HepG2 (cell line): ENCODE data around the gene DHX8. TPM values are rescaled to one million over a fixed set of nuclear protein-coding genes. Genes with fewer than 3 reads are reported as not detected.

ENCODE experiments used
- ATAC-seq: fragments of 200-7000 bp; cut with Tn5 transposase; 3 replicates; pipeline ENCODE4 v1.9.1; 2020; ENCODE audit warnings: mild to moderate bottlenecking, moderate library complexity
- BruUV-seq: library from RNA; stranded (reverse); fragments of 400-500 nt; replicated peaks from 2 replicates; lab custom pipeline; 2021; lab: Mats Ljungman, UMichigan
- CTCF ChIA-PET: fragments of 300-600 bp; formaldehyde crosslinking; extraction: SDS; loops from one replicate; lab custom pipeline; 2021; ENCODE audit warnings: low total read pairs, inconsistent platforms, low intra/inter-chr PET ratio; lab: Yijun Ruan, JAX
- POLR2A ChIA-PET: fragments of 350-600 bp; sonication (Branson Sonifier 250); formaldehyde crosslinking; loops from one replicate; lab custom pipeline; 2020; ENCODE audit warnings: antibody characterized with exemption, inconsistent platforms; lab: Yijun Ruan, JAX
- DNase-seq: peaks from one replicate; pipeline ENCODE4 v3.0.0-alpha.2; 2015; ENCODE audit warnings: low spot score
- FAIRE-seq: peaks from 3 replicates; lab custom pipeline; 2011; peaks lifted over from hg19 to GRCh38; lab: Jason Lieb, UNC
- H2AFZ ChIP-seq: one replicate; pipeline ENCODE4 v1.6.1; 2011; ENCODE audit warnings: low read length, inconsistent platforms
- H3K27ac ChIP-seq: fragments of 300-600 bp; 3 replicates; pipeline ENCODE4 v1.8.0; 2011; ENCODE audit warnings: mixed run types, mild to moderate bottlenecking, mixed read lengths, low read length, inconsistent platforms; ENCODE audit not compliant: insufficient read depth; ENCODE audit errors: extremely low read length
- H3K27me3 ChIP-seq, 2 experiments: fragments of 200-600 bp in 1 of 2; 2 replicates in 1 of 2; 3 replicates in 1 of 2; pipeline versions ENCODE4 v1.6.0 to v1.8.0; 2011; ENCODE audit warnings: low read length in 2 of 2, mild to moderate bottlenecking in 2 of 2, moderate library complexity in 2 of 2, inconsistent platforms in 1 of 2; ENCODE audit not compliant: insufficient read depth in 2 of 2, control insufficient read depth in 1 of 2
- H3K36me3 ChIP-seq, 2 experiments: fragments of 200-600 bp in 1 of 2; replicated peaks in 1 of 2; 2 replicates in 1 of 2; 3 replicates in 1 of 2; pipeline versions ENCODE4 v1.5.1 to v1.8.0; 2011; ENCODE audit warnings: low read length in 2 of 2, inconsistent platforms in 1 of 2; ENCODE audit not compliant: insufficient read depth in 2 of 2, control insufficient read depth in 1 of 2
- H3K4me1 ChIP-seq: 2 replicates; pipeline ENCODE4 v1.5.1; 2012; ENCODE audit warnings: low read length, inconsistent platforms; ENCODE audit not compliant: insufficient read depth
- H3K4me2 ChIP-seq: 2 replicates; pipeline ENCODE4 v1.6.0; 2011; ENCODE audit warnings: low read depth, low read length, inconsistent platforms
- H3K4me3 ChIP-seq, 3 experiments: fragments of 200-600 bp in 1 of 3; sonication (generic), shearing (Covaris generic) in 1 of 3; replicated peaks in 1 of 3; 2 replicates each; pipeline ENCODE4 v1.5.1; 2011 to 2016; ENCODE audit warnings: low read length in 3 of 3, inconsistent platforms in 2 of 3, low read depth in 2 of 3, mild to moderate bottlenecking in 2 of 3, control low read depth in 1 of 3, mixed read lengths in 1 of 3; ENCODE audit not compliant: insufficient read depth in 1 of 3
- H3K79me2 ChIP-seq: one replicate; pipeline ENCODE4 v1.6.1; 2011; ENCODE audit warnings: low read length, inconsistent platforms; ENCODE audit not compliant: insufficient read depth
- H3K9ac ChIP-seq: 2 replicates; pipeline ENCODE4 v1.6.0; 2011; ENCODE audit warnings: mild to moderate bottlenecking, low read depth, low read length, inconsistent platforms; ENCODE audit not compliant: insufficient read depth
- H3K9me3 ChIP-seq: 2 replicates; pipeline ENCODE4 v1.5.1; 2012; ENCODE audit warnings: mild to moderate bottlenecking, low read length
- H4K20me1 ChIP-seq: 2 replicates; pipeline ENCODE4 v1.6.0; 2011; ENCODE audit warnings: inconsistent platforms, mild to moderate bottlenecking, low read length, moderate library complexity; ENCODE audit not compliant: insufficient read depth
- CEBPB ChIP-seq: IDR thresholded peaks from 2 replicates; pipeline ENCODE4 v1.6.1; 2011; ENCODE audit warnings: low read depth, low read length, improper control_type of control experiment, borderline replicate concordance
- DRAP1 ChIP-seq: IDR thresholded peaks from 2 replicates; pipeline ENCODE4 v1.6.1; 2016; ENCODE audit warnings: missing genetic modification reagents, missing compliant biosample characterization
- FLYWCH1 ChIP-seq: sonication (generic); formaldehyde crosslinking; IDR thresholded peaks from 2 replicates; pipeline ENCODE4 v1.8.1; 2023; ENCODE audit warnings: mild to moderate bottlenecking, missing genetic modification reagents
- FOSL2 ChIP-seq: sonication (generic); formaldehyde crosslinking; IDR thresholded peaks from 2 replicates; pipeline ENCODE4 v1.4.0; 2020; ENCODE audit warnings: missing genetic modification reagents
- GZF1 ChIP-seq: sonication (generic); formaldehyde crosslinking; IDR thresholded peaks from 2 replicates; pipeline ENCODE4 v1.5.1; 2020; ENCODE audit warnings: mild to moderate bottlenecking, missing genetic modification reagents
- HNF4G ChIP-seq, 2 experiments: sonication (generic) in 1 of 2; formaldehyde crosslinking in 1 of 2; IDR thresholded peaks; 2 replicates each; pipeline versions ENCODE4 v1.4.0 to v1.6.1; 2011 to 2020; ENCODE audit warnings: borderline replicate concordance in 2 of 2, low read depth in 2 of 2, mild to moderate bottlenecking in 2 of 2, low read length in 1 of 2, missing genetic modification reagents in 1 of 2, moderate library complexity in 1 of 2
- IRF2 ChIP-seq: IDR thresholded peaks from 2 replicates; pipeline ENCODE4 v1.6.1; 2018; ENCODE audit warnings: missing genetic modification reagents, missing compliant biosample characterization
- JUN ChIP-seq: sonication (generic); formaldehyde crosslinking; IDR thresholded peaks from 2 replicates; pipeline ENCODE4 v1.4.0; 2020; ENCODE audit warnings: mild to moderate bottlenecking, missing genetic modification reagents
- NFE2L2 ChIP-seq: fragments of 150-350 bp; IDR thresholded peaks from 2 replicates; pipeline ENCODE4 v1.6.1; 2014; ENCODE audit warnings: low read length
- RFXAP ChIP-seq: sonication (generic); formaldehyde crosslinking; IDR thresholded peaks from 2 replicates; pipeline ENCODE4 v1.4.0; 2020; ENCODE audit warnings: missing genetic modification reagents, borderline replicate concordance
- TEAD3 ChIP-seq: optimal IDR thresholded peaks from 2 replicates; pipeline ENCODE3; 2016; ENCODE audit warnings: borderline replicate concordance
- ZNF275 ChIP-seq: sonication (generic); formaldehyde crosslinking; IDR thresholded peaks from 2 replicates; pipeline ENCODE4 v1.8.0; 2022; ENCODE audit warnings: missing genetic modification reagents, mild to moderate bottlenecking, inconsistent platforms, borderline replicate concordance
- ZNF512B ChIP-seq: sonication (generic); formaldehyde crosslinking; IDR thresholded peaks from 2 replicates; pipeline ENCODE4 v1.5.1; 2020; ENCODE audit warnings: missing genetic modification reagents, mild to moderate bottlenecking, borderline replicate concordance
- ZNF747 ChIP-seq: sonication (generic); formaldehyde crosslinking; IDR thresholded peaks from 2 replicates; pipeline ENCODE4 v1.8.1; 2023; ENCODE audit warnings: missing genetic modification reagents, mild to moderate bottlenecking, borderline replicate concordance
- ZNF773 ChIP-seq: sonication (generic); formaldehyde crosslinking; IDR thresholded peaks from 2 replicates; pipeline ENCODE4 v1.4.0; 2020; ENCODE audit warnings: missing genetic modification reagents, borderline replicate concordance
- WGBS: methylation state at CpG from one replicate; pipeline ENCODE4 v1.1.6; 2017; ENCODE audit warnings: low lambda C conversion rate; 5-methylcytosine and 5-hydroxymethylcytosine counted together
- in situ Hi-C: cut with HindIII; loops from 2 replicates; pipeline ENCODE4 v1.10.0; 2017; ENCODE audit warnings: low pct_unique_long_range_greater_than_20kb; ENCODE audit not compliant: extremely low pct_ligation_motif_present
- intact Hi-C: fragments of 100-400 bp; cut with micrococcal nuclease; formaldehyde crosslinking; loops from one replicate; pipeline ENCODE4 v1.10.0; 2022; ENCODE audit not compliant: unreplicated experiment
- polyA plus RNA-seq, 8 experiments: library from polyadenylated mRNA; depleted of rRNA in 3 of 8; stranded (reverse) in 7 of 8; unstranded in 1 of 8; fragments of >200 nt; fragmentation: Illumina TruSeq in 4 of 8; extraction: Trizol in 4 of 8; gene quantifications; 2 replicates each; pipeline versions ENCODE4 v1.2.1 to v1.2.3, GENCODE V29; 2011 to 2016; ENCODE audit warnings: low read depth in 4 of 8, missing spikeins in 1 of 8, mixed read lengths in 1 of 8; ENCODE audit not compliant: insufficient read depth in 1 of 8
- total RNA-seq, 5 experiments: library from RNA; depleted of rRNA; stranded (reverse); fragments of >200 nt; fragmentation: Illumina TruSeq; extraction: Trizol; gene quantifications; 2 replicates each; pipeline ENCODE4 v1.2.3, GENCODE V29; 2016; ENCODE audit warnings: low read depth in 1 of 5
- TF ChIP-seq, protein P1 (sequence below): sonication (generic); formaldehyde crosslinking; conservative IDR thresholded peaks from 2 replicates; pipeline ENCODE4 v1.5.0; 2020; ENCODE audit warnings: missing genetic modification reagents
- TF ChIP-seq, protein P2 (sequence below): sonication (generic); formaldehyde crosslinking; IDR thresholded peaks from 2 replicates; pipeline ENCODE4 v1.4.0; 2020; ENCODE audit warnings: missing genetic modification reagents

Gene DHX8
- total and polyA plus RNA-seq, 2 of the 13 experiments (the other 11 are each of a cell fraction or from before 2014, with no cell fraction given) = 24.8 to 48.9 TPM

DNA sequence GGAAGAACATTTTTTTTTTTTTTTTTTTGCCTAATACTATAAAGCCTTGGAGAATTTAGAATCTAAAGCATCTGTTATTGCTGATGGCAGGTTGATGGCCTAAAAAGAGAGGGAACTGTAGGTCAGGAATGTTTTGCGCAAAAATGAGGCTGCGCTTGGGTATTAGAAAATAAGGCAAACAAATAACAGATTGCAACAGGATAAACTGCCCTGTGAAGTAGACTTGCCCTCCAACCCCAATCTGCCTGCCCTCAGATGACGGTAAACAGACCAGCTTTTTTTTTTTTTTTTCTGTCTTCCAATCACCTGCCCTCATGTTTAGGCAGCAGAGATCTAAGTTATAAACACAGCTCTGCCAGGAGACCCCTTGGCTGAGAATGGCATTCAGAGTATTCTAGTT, 3.8 kb upstream of the DHX8 start:
- peak overlapping the region; percentile 36 for H3K4me2 ChIP-seq
- H3K9ac ChIP-seq = 0 out of 2 replicates have a peak overlapping the region, but pooled peaks have one; percentile 10
- FAIRE-seq (peak; percentile 59), DNase-seq (peak; percentile 90), ATAC-seq (peak; percentile 11)
- no peak overlapping the region; a peak in 1 of 6 replicates for H3K4me3 ChIP-seq
- BruUV-seq = no TSS peak
- ChIA-PET POLR2A (interaction anchor here (0.5 to 12.7 kb wide), 14 partner anchors 11 to 164 kb away, joined by 3 to 485 read pairs (median 6); partner anchors contain the start of gene ARL4D), CTCF (interaction anchor here (5.6 kb wide), 1 partner anchor 84 kb away, joined by 381 read pairs; the partner anchor contains the start of gene ARL4D)
- H4K20me1 ChIP-seq = no peaks in the 10 kb centered on the region
- H3K36me3 ChIP-seq = no peaks in the 10 kb centered on the region
- peak overlapping the region; percentile 30 for H3K27ac ChIP-seq
- H2AFZ ChIP-seq = no peak overlapping the region
- WGBS = 0% methylated on average over 3 of the region's 3 CpGs
- H3K4me1 ChIP-seq = peaks cover 90% of the 10 kb centered on the region
- intact Hi-C loops (loop anchor here (2.0 kb wide), 1 partner anchor 13 kb away; no protein-coding TSS in a partner anchor), in situ Hi-C loops (loop anchor here (5.0 kb wide), 1 partner anchor 83 kb away; the partner anchor contains the start of gene ARL4D)
- peaks cover 11% of the 10 kb centered on the region for H3K79me2 ChIP-seq
- H3K27me3 ChIP-seq = no peaks in the 10 kb centered on the region; a peak in 1 of 5 replicates
- H3K9me3 ChIP-seq = no peaks in the 10 kb centered on the region
- no peak for TF ChIP-seq NFE2L2
- peak; percentile 90 for TF ChIP-seq CEBPB
- TF ChIP-seq, protein P1, sequence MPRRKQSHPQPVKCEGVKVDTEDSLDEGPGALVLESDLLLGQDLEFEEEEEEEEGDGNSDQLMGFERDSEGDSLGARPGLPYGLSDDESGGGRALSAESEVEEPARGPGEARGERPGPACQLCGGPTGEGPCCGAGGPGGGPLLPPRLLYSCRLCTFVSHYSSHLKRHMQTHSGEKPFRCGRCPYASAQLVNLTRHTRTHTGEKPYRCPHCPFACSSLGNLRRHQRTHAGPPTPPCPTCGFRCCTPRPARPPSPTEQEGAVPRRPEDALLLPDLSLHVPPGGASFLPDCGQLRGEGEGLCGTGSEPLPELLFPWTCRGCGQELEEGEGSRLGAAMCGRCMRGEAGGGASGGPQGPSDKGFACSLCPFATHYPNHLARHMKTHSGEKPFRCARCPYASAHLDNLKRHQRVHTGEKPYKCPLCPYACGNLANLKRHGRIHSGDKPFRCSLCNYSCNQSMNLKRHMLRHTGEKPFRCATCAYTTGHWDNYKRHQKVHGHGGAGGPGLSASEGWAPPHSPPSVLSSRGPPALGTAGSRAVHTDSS (CRISPR knock-in tag) = no peak
- TF ChIP-seq ZNF275 (CRISPR knock-in tag) = 0 out of 2 replicates have a peak, but pooled peaks have one; percentile 53
- TF ChIP-seq IRF2 (CRISPR knock-in tag) = peak; percentile 66; the same call in 1 of the 2 replicates
- TF ChIP-seq JUN = 0 out of 2 replicates have a peak, but pooled peaks have one; percentile 25
- TF ChIP-seq FLYWCH1 = no peak
- TF ChIP-seq ZNF773 (CRISPR knock-in tag) = no peak
- TF ChIP-seq HNF4G (IDR thresholded peaks at IDR 0.05; ENCODE audit: borderline replicate concordance, low read depth, low read length) = peak; percentile 73; the same call in 1 of the 2 replicates
- TF ChIP-seq HNF4G (CRISPR knock-in tag; IDR thresholded peaks at IDR 0.05; ENCODE audit: borderline replicate concordance, low read depth) = peak; percentile 65
- TF ChIP-seq GZF1 = peak; percentile 94; the same call in 1 of the 2 replicates
- TF ChIP-seq FOSL2 (CRISPR knock-in tag) = peak; percentile 61
- peak; percentile 84 for TF ChIP-seq ZNF747 (CRISPR knock-in tag)
- TF ChIP-seq DRAP1 (CRISPR knock-in tag) = 0 out of 2 replicates have a peak, but pooled peaks have one; percentile 13
- no peak for TF ChIP-seq ZNF512B (CRISPR knock-in tag)
- TF ChIP-seq, protein P2, sequence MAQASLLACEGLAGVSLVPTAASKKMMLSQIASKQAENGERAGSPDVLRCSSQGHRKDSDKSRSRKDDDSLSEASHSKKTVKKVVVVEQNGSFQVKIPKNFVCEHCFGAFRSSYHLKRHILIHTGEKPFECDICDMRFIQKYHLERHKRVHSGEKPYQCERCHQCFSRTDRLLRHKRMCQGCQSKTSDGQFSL = no peak
- peak; percentile 83 for TF ChIP-seq TEAD3
- peak; percentile 50; the same call in 1 of the 2 replicates for TF ChIP-seq RFXAP
